22Rv1 (cell line): ENCODE results near the gene TRAPPC10.

Experiments used
- H3K27ac ChIP-seq: fragments of 450-650 bp; 2 replicates; pipeline ENCODE4 v1.5.1; 2017
- ZFX ChIP-seq: fragments of 450-650 bp; IDR thresholded peaks from 2 replicates; pipeline ENCODE4 v1.6.1; 2017; ENCODE audit warnings: antibody characterized with exemption, borderline replicate concordance
- TF ChIP-seq, protein P1 (sequence below): fragments of 450-650 bp; IDR thresholded peaks from 2 replicates; pipeline ENCODE4 v1.5.1; 2017; ENCODE audit warnings: mild to moderate bottlenecking

The TRAPPC10 gene

DNA sequence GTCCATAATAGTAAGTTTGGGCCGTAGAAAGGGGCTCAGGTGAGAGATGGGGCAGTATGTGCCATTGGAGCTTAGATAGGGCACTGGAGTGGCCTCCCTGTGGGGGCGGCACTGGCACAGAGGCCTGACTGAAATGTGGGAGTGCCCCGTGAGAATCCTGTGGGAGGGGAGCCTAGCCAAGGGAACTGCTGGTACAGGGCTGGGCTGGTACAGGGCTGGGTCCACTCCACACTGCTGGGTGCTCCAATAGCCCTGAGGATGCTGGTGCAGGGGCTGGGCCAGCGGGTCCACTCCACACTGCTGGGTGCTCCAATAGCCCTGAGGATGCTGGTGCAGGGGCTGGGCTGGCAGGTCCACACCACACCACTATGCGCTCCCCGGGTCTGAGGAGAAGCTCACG is 50.3 kb downstream of the TRAPPC10 start:
- no peak for TF ChIP-seq ZFX
- no peak overlapping the region for H3K27ac ChIP-seq

DNA sequence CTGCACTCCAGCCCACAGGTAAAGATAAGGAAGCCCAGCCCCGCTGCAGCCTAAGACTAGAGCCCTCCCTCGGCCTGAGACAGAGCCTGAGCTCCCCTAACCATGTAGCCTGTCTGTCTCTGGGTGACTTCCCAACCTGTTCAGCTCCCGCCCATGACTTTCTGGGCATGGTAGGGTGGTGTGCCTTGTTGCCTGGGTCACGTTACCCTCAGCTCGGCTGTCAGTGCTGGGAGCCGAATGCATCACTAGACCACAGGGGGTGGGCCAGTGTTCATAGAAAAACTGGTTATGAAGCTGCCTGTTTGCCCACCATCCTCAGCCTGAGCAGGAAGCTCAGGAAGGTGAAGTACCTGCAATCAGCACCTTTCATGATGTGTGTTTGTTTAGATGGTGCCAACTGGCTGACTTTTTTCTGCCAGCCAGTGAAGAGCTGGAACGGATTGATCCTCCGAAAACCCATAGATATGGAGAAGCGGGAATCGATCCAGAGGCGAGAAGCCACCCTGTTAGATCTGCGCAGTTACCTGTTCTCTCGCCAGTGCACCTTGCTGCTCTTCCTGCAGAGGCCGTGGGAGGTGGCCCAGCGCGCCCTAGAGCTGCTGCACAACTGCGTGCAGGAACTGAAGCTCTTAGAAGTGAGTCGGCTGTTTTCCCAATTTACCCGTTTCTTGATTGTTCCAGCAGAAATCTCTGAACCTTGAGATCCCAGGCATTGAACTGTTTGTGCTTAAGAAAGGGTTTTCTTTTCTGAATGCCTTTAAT is 51.2 kb downstream of the TRAPPC10 start:
- no peak for TF ChIP-seq ZFX
- TF ChIP-seq, protein P1, sequence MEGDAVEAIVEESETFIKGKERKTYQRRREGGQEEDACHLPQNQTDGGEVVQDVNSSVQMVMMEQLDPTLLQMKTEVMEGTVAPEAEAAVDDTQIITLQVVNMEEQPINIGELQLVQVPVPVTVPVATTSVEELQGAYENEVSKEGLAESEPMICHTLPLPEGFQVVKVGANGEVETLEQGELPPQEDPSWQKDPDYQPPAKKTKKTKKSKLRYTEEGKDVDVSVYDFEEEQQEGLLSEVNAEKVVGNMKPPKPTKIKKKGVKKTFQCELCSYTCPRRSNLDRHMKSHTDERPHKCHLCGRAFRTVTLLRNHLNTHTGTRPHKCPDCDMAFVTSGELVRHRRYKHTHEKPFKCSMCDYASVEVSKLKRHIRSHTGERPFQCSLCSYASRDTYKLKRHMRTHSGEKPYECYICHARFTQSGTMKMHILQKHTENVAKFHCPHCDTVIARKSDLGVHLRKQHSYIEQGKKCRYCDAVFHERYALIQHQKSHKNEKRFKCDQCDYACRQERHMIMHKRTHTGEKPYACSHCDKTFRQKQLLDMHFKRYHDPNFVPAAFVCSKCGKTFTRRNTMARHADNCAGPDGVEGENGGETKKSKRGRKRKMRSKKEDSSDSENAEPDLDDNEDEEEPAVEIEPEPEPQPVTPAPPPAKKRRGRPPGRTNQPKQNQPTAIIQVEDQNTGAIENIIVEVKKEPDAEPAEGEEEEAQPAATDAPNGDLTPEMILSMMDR = no peak
- no peak overlapping the region for H3K27ac ChIP-seq

DNA sequence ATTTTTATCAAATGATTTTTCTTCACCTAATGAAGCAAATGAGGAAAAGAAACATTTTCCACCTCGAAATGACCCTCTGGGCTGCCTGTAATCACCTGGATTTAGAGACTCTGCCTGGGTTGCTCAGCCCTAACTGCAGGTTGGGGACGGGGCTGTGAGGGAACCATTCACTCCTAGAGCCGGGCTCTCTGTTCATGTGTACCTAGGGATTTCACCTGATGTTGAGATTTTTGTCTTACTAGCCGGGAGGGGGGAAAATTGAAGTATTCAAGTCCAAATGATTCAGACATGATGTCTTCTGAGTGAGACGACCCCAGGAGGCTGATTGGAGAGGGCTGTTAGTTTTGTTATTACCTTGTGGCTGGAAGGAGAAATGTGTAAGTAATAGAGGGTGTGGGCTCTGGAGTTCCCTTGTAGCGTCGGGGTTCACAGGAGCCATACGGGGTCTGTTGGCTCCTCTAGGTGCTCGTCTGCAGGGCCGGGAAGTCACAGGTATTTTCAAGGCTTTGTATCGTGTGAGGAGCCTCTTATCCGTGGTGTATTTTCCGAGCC is 52.8 kb downstream of the TRAPPC10 start:
- TF ChIP-seq, protein P1 = no peak
- TF ChIP-seq ZFX = no peak
- no peak overlapping the region for H3K27ac ChIP-seq

DNA sequence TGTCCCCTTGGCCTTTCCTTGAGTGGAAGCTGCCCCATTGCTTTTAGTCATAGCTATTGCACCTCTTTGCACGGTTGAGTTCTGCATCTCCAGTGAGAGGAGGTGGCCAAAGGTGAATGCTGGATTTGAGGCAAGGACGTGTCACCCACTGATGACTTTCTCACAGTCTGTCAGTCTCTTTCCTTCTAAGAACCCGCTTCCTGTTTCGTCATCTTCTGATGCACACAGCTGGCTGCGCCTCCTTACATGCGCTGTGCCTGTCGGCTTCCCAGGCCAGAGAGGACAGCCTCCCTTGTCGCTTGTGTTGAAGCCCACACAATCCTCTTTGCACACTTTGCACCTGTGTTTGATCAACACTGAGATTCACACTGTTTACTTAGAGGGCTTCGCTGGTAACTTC is 53.3 kb downstream of the TRAPPC10 start:
- no peak overlapping the region for H3K27ac ChIP-seq
- TF ChIP-seq, protein P1 = no peak
- no peak for TF ChIP-seq ZFX

DNA sequence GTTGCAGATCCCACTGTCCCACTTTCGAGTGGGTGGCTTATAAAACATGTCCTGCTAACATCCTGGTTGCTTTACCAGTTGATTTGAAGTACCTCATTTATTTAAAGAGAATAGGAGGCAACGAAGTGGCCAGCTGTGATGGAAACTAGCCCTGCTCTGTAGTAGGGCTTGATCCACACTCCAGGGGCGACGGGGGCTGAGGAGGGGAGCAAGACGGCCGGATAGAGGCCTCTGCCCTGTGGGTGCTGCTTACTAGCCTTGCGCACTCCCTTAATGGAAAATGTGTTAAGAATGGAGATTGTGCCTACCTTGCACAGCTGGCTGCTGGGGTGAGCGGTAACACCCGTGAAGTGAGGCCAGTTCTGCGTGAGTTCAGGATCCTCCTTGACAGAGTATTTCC is 54.0 kb downstream of the TRAPPC10 start:
- TF ChIP-seq, protein P1 = no peak
- no peak overlapping the region for H3K27ac ChIP-seq

DNA sequence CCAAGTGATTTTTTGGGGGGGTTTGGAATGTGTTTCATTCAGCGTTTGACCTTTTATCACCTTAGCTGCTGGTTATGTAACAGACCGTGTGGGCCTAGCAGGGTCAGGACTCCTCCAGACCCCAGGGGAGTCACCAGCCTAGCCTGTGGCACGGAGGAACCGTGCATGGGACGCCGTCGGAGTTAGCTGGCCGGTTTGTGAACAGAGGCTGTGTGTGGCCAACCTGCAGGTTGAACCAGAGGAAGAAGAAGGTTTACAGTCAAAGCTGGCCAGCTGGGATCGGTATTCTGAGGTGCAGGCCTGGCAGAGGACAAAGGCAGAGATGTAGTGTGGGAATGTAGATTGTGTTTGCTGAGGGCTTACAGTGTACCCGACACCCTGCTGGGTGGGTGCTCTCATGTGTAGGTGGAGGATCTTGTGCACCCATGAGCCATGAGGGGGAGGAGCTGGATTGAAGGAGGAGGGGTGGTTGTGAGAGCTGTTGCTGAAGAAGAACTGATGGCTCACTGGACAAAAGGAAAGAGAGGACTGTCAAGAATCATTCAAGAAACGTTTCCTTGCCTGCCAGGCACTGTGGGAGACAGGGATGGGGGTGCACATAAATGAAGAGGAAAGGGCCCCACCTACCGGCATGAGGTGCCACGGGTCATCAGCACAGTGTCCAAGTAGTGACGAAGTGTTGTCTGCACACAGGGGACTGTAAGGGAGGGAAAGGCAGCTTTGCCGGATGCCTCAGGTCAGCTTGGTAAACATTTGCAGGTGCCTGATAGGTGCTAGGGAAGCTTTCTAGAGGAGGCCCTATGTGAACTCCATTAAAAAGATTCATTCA is 55.1 kb downstream of the TRAPPC10 start:
- TF ChIP-seq, protein P1 = no peak
- no peak for TF ChIP-seq ZFX

DNA sequence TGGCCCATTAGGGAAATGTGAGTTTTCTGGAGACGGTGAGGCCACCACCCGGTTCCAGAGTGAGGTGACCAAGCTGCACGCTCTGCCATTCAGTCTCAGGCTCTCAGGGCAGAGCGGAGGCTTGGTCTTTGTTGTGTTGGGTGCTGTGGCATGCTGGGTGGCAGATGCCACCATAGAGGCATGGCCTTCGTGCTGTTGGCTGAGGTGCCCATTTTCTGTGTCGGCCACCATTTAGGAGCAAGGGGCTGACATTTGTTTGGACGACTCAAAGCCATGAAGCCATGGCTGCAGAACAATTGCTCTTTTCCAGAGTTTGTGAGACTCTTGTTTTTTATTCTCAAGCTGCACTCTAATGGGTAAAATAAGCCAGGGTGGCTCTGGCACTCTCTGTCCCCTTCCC is 58.3 kb downstream of the TRAPPC10 start:
- no peak for TF ChIP-seq ZFX
- TF ChIP-seq, protein P1 = no peak
- H3K27ac ChIP-seq = no peak overlapping the region

More for the DNA sequence above, 55.1 kb downstream of the TRAPPC10 start:
- no peak overlapping the region for H3K27ac ChIP-seq
